HG02981 (cell line): ENCODE data around the gene CHD3.

Experiments used
- ATAC-seq: cut with Tn5 transposase; IDR thresholded peaks from one replicate; pipeline ENCODE4 v1.9.1; 2021; ENCODE audit warnings: mild to moderate bottlenecking, moderate library complexity; ENCODE audit not compliant: unreplicated experiment

Gene CHD3

GRCh38 chr17:7888184-7888920 is at the start of gene CHD3:
Gene CHD3 (plus strand): TSS chr17:7888789. CDS start chr17:7889001, 212 bp downstream.
- ATAC-seq, result no peak

GRCh38 chr17:7839190-7839875 is 49.3 kb upstream of the CHD3 start:
- no peak for ATAC-seq

DNA sequence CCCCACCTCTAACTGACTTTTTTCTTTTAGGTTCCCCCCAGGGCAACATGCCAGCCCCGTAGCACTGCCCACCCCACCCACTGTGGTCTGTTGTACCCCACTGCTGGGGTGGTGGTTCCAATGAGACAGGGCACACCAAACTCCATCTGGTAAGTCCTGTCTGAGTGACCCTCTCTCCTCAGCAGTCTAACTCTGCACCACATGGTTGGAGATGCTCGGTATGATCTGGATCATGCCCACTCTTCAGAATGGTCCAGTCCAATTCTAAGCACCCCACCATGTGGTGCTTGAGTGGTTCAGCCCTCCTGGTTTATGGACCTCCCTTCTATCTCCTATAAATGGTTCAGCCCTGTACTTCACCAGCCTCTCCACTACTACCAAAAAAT is 48.7 kb upstream of the CHD3 start:
- no peak for ATAC-seq

- ATAC-seq, result no peak
Observed at GRCh38 chr17:7840441-7840840, 48.1 kb upstream of the CHD3 start.

- ATAC-seq, result no peak
Observed at GRCh38 chr17:7840875-7841274, 47.7 kb upstream of the CHD3 start.

GRCh38 chr17:7841396-7841914 is 47.1 kb upstream of the CHD3 start:
- peak; percentile 4 for ATAC-seq

DNA sequence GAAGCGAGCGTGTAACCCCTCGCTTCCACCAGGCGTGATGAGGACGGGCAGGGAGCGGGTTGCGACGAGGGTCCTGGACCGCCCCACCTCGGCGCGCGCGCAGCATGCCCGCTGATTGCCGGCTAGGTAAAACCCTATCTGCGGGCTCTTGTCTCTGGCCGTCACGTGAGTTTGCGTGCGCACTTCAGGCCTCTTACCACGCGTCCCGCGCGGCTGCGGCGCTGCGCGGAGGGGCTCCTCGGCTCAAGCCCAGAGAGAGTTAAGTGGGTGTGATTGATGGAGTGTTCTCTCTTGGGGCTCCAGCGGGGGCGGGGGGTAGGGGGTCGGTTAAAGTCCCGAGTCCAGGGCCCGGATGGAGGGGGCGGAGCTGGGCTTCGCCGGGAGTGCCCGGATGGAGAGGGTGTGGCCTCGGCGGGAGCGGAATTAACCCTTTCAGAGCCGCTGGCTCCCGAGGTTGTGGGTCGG is 46.6 kb upstream of the CHD3 start:
- peak; percentile 16 for ATAC-seq

DNA sequence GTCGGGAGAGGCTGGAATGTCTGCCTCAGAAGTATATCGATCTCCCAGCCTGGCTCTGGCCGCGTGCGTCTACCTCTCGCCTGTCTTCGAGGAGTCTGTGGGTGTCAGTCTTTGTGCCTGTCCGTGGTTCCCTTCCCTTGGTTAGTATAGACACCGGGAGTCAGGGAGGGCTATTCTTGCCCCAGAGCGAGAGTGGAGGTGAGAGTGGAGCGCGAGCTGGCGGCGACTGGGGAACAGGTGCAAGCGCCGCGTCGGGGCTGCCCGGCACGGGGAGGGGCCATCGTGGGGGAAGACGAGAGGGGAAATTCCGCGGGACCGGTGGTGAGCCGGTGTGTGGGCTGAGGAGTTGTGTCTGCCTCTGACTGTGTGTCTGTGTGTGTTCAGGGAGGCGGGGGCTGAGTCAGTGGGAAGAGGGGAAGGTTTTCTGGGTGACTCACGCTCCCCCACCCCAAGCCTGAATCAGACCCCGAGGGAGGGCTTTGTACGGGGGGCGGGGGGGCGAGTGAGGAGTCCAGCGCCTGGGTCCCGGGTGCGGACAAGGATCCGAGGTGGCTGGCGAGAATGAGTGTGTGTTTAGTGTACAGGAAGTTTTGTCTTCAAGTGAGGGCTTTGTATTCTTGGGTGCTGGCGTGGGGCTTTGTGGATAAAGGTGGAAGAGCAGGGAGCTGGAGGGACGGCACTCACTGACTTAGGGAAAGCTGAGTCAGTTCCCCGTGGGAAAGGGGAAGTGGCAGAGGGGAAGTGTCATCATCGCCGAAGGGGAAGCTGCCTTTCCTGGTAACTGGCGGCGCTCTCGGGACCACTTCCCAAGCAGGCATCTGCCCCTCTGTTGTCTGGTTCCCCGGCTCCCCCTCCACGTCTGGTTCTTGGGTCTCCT is 46.0 kb upstream of the CHD3 start:
- ATAC-seq, result peak; percentile 26

GRCh38 chr17:7843257-7843535 is 45.4 kb upstream of the CHD3 start:
- ATAC-seq, result no peak

DNA sequence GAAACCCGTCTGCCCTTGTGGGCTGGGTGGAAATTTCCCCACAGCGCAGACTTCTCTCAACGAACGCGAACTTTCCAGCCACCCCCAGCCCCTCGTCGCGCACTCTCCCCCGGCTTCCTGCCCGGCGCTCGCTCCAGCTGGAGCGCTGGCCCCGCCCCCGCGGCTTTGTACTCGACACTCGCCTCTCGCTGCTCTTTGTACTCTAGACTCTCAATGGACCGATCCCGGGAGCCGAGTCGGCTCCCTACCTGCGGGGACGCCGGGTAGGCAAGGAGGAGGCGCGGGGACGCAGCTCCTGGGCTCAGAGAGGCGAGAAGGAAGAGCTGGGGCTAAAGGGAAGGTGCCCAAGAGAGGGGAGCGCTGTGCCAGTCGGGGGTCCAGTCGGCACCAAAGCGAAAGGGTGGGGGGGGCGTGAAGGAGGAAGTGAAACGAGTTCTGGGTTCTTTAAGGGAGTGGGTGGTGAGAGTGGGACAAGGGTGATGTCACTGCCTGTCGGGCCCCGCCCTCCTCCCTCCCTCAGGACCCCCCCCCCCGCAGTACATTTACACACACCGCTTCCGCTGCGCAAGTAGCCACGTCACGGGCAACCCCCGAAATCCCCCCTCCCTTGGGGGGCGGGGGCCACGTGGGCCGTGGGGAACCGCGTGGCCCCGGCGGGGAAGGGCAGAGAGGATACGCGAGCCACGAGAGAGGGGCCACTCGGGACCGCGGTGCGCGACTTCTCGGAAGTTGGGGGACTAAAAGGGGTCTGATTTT is 44.9 kb upstream of the CHD3 start:
- ATAC-seq, result peak; percentile 24

DNA sequence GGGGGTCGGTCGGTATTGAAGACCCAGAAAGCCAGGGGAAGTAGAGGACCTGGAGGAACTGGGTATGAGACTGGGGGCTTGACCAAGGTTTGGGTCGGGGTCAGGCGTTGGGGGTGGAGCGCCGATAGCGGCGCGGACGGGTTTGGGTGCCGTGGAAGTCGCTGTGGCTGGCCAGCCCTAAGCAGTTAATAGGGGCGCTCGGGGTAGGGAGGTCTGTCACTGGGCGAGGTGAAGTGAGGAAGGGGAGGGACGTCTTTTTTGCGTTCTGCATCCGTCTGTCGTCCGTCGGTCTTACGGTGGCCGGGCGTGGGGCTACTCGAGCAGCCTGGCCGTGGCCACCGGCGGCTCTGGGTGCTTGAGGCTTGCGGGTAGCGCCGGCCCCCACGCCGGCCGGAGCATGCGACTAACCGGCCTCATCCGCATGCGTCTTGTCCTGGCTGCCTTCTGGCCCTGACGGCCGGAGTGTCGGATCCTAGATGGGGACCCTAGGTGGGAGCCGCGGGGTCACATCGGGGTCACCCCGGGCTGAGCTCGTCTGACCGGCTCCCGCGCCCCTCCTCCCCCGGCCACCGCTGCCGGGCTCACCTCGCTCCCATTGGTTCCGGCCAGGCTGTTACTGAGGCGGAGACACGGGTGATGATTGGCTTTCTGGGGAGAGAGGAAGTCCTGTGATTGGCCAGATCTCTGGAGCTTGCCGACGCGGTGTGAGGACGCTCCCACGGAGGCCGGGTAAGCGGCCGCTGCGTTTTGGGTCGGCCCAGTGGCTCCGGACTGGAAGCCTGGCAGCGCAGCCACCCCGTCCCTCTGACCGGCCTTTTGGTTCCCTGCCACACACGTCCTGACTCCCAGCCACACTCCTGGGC is 44.1 kb upstream of the CHD3 start:
- peak; percentile 47 for ATAC-seq

GRCh38 chr17:7845359-7846062 is 43.1 kb upstream of the CHD3 start:
- no peak for ATAC-seq

GRCh38 chr17:7846063-7846735 is 42.4 kb upstream of the CHD3 start:
- ATAC-seq, result no peak

- ATAC-seq, result no peak
Observed at GRCh38 chr17:7846765-7847661, 41.6 kb upstream of the CHD3 start.

- ATAC-seq, result no peak
Observed at GRCh38 chr17:7848131-7848579, 40.4 kb upstream of the CHD3 start.

DNA sequence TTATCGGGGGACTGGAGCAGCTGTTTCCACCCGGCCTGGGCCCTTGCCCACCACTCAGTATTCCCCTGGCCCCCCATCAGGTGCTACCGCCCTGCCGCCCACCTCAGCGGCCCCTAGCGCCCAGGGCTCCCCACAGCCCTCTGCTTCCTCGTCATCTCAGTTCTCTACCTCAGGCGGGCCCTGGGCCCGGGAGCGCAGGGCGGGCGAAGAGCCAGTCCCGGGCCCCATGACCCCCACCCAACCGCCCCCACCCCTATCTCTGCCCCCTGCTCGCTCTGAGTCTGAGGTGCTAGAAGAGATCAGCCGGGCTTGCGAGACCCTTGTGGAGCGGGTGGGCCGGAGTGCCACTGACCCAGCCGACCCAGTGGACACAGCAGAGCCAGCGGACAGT is 39.9 kb upstream of the CHD3 start:
- ATAC-seq, result no peak

DNA sequence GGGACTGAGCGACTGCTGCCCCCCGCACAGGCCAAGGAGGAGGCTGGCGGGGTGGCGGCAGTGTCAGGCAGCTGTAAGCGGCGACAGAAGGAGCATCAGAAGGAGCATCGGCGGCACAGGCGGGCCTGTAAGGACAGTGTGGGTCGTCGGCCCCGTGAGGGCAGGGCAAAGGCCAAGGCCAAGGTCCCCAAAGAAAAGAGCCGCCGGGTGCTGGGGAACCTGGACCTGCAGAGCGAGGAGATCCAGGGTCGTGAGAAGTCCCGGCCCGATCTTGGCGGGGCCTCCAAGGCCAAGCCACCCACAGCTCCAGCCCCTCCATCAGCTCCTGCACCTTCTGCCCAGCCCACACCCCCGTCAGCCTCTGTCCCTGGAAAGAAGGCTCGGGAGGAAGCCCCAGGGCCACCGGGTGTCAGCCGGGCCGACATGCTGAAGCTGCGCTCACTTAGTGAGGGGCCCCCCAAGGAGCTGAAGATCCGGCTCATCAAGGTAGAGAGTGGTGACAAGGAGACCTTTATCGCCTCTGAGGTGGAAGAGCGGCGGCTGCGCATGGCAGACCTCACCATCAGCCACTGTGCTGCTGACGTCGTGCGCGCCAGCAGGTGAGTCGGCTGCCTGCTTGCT is 39.3 kb upstream of the CHD3 start:
- ATAC-seq, result no peak
